Activated CD4-positive, alpha-beta T cell treated with anti-CD3 and anti-CD28 coated beads, Interleukin-2, amount 10 ng/mL, durations not matched to agents 7 days and 5 days (primary cell): Measurements from ENCODE around the gene GFRAL. TPM values are rescaled to one million over a fixed set of nuclear protein-coding genes. Genes with fewer than 3 reads are reported as not detected.

Experiments used
- CTCF ChIA-PET: fragments of 350-600 bp; sonication (Branson Sonifier 250); formaldehyde crosslinking; loops from one replicate; lab custom pipeline; 2021; ENCODE audit warnings: antibody characterized with exemption; lab: Charles Lee
- POLR2A ChIA-PET: fragments of 350-600 bp; sonication (Branson Sonifier 250); formaldehyde crosslinking; loops from one replicate; lab custom pipeline; 2021; ENCODE audit warnings: antibody characterized with exemption; lab: Charles Lee
- DNase-seq: peaks from one replicate; pipeline ENCODE4 v3.0.0-alpha.2; 2020
- H3K27ac Mint-ChIP-seq: one replicate; pipeline ENCODE4 v1.8.0; 2021; ENCODE audit warnings: mild to moderate bottlenecking, moderate library complexity, mixed read lengths
- H3K27me3 Mint-ChIP-seq: one replicate; pipeline ENCODE4 v1.8.0; 2021; ENCODE audit warnings: mixed read lengths
- H3K36me3 Mint-ChIP-seq: one replicate; pipeline ENCODE4 v1.8.0; 2021; ENCODE audit warnings: low read depth, mixed read lengths
- H3K4me1 Mint-ChIP-seq: one replicate; pipeline ENCODE4 v1.8.0; 2021; ENCODE audit warnings: mixed read lengths
- H3K4me3 Mint-ChIP-seq: one replicate; pipeline ENCODE4 v1.8.0; 2021; ENCODE audit warnings: mild to moderate bottlenecking, moderate library complexity, mixed read lengths
- H3K9me3 Mint-ChIP-seq: one replicate; pipeline ENCODE4 v1.8.0; 2021; ENCODE audit warnings: mixed read lengths
- total RNA-seq, 2 experiments: library from RNA; stranded (reverse); gene quantifications; one replicate each; pipeline ENCODE4 v1.2.3, GENCODE V29; 2021

The GFRAL gene
- total RNA-seq, 2 experiments from 2014 or later = not detected

DNA sequence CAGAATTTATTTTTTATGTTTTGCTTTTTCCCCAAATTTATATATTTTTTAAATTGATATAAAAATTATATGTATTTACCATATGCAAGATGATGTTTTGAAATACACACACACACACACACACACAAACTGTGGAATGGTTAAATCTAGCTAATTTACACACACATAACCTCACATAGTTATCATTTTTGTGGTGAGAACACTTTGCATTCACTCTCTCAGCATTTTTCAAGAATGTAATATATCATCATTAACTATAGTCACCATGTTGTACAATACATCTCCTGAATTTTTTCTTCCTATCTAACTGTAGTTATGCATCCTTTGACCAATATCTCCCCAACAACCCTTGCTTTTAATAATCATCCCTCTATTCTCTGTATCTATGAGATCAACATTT is 52.2 kb downstream of the GFRAL start:
- H3K4me3 Mint-ChIP-seq = no peak overlapping the region
- H3K4me1 Mint-ChIP-seq = no peaks in the 10 kb centered on the region
- DNase-seq = no peak
- H3K27ac Mint-ChIP-seq = no peak overlapping the region
- no peaks in the 10 kb centered on the region for H3K36me3 Mint-ChIP-seq
- no peaks in the 10 kb centered on the region for H3K9me3 Mint-ChIP-seq
- ChIA-PET CTCF (no interaction called here), POLR2A (no interaction called here)
- no peaks in the 10 kb centered on the region for H3K27me3 Mint-ChIP-seq

- Mint-ChIP-seq H3K4me1 (no peaks in the 10 kb centered on the region), H3K27ac (no peak overlapping the region), H3K36me3 (no peaks in the 10 kb centered on the region), H3K4me3 (no peak overlapping the region), H3K9me3 (no peaks in the 10 kb centered on the region), H3K27me3 (no peaks in the 10 kb centered on the region)
- no peak for DNase-seq
- ChIA-PET CTCF (no interaction called here), POLR2A (no interaction called here)
Measured at GRCh38 chr6:55379895-55380294, 52.6 kb downstream of the GFRAL start.

DNA sequence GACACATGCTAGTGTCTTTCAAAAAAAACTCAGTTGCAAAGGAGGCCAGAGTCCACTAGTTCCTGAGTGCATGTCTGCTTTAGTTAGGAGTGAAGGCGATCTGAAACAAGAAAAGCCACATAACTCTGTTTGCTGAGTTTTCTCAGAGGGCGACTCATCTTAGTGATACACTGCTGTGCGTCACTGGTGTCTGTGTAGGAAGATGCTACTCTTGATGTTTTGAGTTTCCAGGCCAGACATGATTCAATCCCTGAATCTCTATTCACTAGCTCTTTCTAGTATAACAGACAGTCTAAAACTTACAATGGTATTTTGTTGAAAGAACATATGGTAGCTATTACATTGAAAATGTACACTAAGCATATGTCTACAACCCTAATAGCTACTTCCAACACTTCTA is 60.9 kb downstream of the GFRAL start:
- no peak overlapping the region for H3K4me3 Mint-ChIP-seq
- no peak for DNase-seq
- CTCF ChIA-PET = no interaction called here
- no peak overlapping the region for H3K27ac Mint-ChIP-seq
- H3K9me3 Mint-ChIP-seq = no peaks in the 10 kb centered on the region
- POLR2A ChIA-PET = no interaction called here
- H3K27me3 Mint-ChIP-seq = no peaks in the 10 kb centered on the region
- no peaks in the 10 kb centered on the region for H3K36me3 Mint-ChIP-seq
- H3K4me1 Mint-ChIP-seq = no peaks in the 10 kb centered on the region

DNA sequence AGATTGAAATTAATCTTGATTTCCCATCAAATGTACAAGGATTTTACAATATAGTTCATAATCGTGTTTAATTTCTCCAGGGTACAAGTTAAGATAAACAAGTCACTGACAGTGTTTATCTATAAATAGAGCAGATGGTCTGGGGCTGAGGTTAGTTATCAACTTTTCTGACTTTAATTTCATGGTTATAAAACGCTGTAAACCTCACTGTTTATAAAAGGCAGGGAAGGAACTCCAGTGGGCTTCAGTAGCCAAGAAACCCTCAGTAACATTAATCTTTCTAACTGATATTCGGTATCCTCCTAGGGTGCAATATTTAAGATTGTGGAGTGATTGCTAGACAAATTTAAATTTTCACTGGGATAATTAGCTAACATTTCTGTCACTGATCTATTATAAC is 68.6 kb downstream of the GFRAL start:
- ChIA-PET CTCF (no interaction called here), POLR2A (no interaction called here)
- Mint-ChIP-seq H3K27ac (no peak overlapping the region), H3K27me3 (no peaks in the 10 kb centered on the region), H3K36me3 (no peaks in the 10 kb centered on the region), H3K9me3 (no peaks in the 10 kb centered on the region), H3K4me3 (no peak overlapping the region), H3K4me1 (no peaks in the 10 kb centered on the region)
- no peak for DNase-seq

DNA sequence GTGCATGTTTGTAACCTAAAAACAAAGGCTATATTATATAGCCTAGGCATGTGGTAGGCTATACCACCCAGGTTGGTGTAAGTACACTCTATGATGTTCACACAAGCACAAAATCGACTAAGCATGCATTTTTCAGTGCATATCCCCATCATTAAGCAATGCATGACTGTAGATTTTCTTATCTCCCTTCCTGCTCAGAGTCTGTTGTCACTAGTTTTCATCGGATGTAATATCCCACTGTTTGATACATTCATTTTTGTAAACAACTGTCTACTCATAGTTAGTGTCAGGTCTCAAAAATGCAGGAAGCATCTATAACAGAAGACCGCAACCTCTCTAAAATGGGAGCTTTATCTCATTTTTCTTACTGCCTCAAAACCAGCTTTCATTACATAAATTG is 70.7 kb downstream of the GFRAL start:
- POLR2A ChIA-PET = no interaction called here
- no peaks in the 10 kb centered on the region for H3K4me1 Mint-ChIP-seq
- no peak overlapping the region for H3K4me3 Mint-ChIP-seq
- H3K9me3 Mint-ChIP-seq = no peaks in the 10 kb centered on the region
- no peaks in the 10 kb centered on the region for H3K27me3 Mint-ChIP-seq
- CTCF ChIA-PET = no interaction called here
- no peak for DNase-seq
- H3K36me3 Mint-ChIP-seq = no peaks in the 10 kb centered on the region
- H3K27ac Mint-ChIP-seq = no peak overlapping the region

DNA sequence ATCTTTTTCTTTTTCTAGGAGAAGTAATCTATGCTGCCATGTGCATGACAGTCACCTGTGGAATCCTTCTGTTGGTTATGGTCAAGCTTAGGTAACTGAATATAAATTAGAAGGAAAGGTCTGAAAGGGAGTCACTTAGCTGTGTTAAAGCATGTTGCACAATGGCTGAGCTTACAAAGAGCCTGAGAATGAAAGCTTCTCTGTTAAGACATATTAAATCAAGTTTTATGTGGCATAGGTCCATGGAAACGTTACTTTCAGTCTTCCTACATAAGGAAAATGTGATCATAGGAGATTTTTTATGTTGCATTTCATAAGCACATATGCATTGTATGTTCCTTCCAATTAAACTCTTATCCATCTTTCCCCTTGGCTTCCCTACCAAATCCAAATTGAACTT is 72.1 kb downstream of the GFRAL start:
- DNase-seq = no peak
- CTCF ChIA-PET = no interaction called here

DNA sequence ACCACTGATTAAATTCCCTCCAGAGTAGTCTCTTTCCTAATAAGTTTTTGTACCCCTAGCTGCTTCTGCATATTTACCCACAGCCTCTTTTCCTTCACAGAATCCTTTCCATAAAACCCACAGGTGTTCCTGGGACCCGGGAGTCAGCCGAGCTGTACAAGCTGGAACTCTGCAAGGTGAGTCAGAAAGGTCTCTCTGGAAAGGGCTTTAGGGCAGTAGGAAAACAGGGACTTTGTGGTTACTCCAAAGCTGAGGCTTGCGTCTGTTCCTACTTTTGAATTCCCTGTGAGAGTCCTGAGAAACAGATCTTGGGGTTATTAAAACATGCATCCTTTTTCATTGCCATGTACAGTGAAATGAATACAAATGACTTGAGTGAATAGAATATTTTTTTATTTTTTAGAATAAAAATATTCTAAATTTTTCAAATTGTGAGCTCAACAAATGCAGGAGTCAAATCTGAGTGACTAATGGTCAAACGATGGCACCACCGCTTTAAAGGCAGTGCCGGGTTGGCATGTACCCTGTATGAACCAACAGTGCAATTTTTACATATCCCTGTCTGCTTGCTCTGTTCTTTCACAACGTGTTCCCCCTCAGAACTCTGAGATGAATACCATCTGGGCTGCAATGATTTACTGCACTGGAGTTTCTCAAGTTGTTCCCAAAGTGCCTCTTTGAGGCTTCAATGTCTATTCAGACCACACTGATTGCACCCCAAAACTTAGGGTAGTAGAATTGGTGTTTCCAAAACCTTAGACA is 78.4 kb downstream of the GFRAL start:
- Mint-ChIP-seq H3K27ac (no peak overlapping the region), H3K9me3 (peaks cover 2% of the 10 kb centered on the region), H3K4me3 (no peak overlapping the region), H3K36me3 (no peaks in the 10 kb centered on the region), H3K4me1 (no peaks in the 10 kb centered on the region), H3K27me3 (no peaks in the 10 kb centered on the region)
- DNase-seq = no peak
- POLR2A ChIA-PET = no interaction called here
- CTCF ChIA-PET = no interaction called here

More for the DNA sequence above, 72.1 kb downstream of the GFRAL start:
- POLR2A ChIA-PET = no interaction called here
- no peak overlapping the region for H3K4me3 Mint-ChIP-seq
- no peaks in the 10 kb centered on the region for H3K27me3 Mint-ChIP-seq
- H3K9me3 Mint-ChIP-seq = no peaks in the 10 kb centered on the region
- no peaks in the 10 kb centered on the region for H3K4me1 Mint-ChIP-seq
- H3K36me3 Mint-ChIP-seq = no peaks in the 10 kb centered on the region
- no peak overlapping the region for H3K27ac Mint-ChIP-seq

GRCh38 chr6:55410674-55411073 is 83.4 kb downstream of the GFRAL start:
- ChIA-PET POLR2A (no interaction called here), CTCF (no interaction called here)
- Mint-ChIP-seq H3K36me3 (no peaks in the 10 kb centered on the region), H3K9me3 (peaks cover 3% of the 10 kb centered on the region), H3K27me3 (no peaks in the 10 kb centered on the region), H3K4me1 (no peaks in the 10 kb centered on the region), H3K4me3 (no peak overlapping the region), H3K27ac (no peak overlapping the region)
- no peak for DNase-seq

GRCh38 chr6:55423933-55424332 is 96.7 kb downstream of the GFRAL start:
- CTCF ChIA-PET = no interaction called here
- no peaks in the 10 kb centered on the region for H3K9me3 Mint-ChIP-seq
- H3K27ac Mint-ChIP-seq = no peak overlapping the region
- H3K4me1 Mint-ChIP-seq = no peaks in the 10 kb centered on the region
- no peak overlapping the region for H3K4me3 Mint-ChIP-seq
- no peak for DNase-seq
- H3K36me3 Mint-ChIP-seq = no peaks in the 10 kb centered on the region
- H3K27me3 Mint-ChIP-seq = no peaks in the 10 kb centered on the region
- POLR2A ChIA-PET = no interaction called here

DNA sequence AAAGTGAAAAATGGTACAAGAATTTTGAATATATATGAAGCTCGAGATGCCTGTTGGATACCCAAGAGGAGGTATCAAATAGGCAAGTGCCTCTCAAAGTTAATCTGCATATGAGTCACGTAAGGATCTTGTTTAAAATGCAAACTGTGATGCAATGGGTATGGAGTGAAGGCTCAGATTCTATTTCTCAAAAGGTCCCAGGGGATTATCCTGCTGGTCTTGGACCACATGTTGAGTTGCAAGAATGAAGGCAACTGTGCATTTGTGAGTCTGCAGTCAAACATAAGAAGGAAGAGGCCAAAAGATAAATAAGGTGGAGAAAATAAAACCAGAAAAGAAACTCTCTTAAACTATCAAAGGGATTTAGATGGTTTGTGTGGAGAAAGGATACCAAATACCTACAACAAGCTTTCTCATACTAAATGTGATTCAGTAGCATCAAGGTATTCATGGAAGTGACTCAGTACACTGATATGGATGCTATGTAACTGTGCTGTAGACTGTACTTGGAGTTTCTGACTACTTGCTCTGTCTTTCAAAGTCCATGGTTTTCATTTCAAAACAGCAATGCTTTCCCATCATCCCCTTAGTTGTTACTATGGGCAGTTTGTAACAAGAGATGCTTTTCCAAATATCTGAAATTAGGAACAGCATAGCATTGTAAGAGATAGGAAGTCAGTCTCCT is 106.3 kb downstream of the GFRAL start:
- ChIA-PET CTCF (no interaction called here), POLR2A (no interaction called here)
- Mint-ChIP-seq H3K27ac (no peak overlapping the region), H3K4me3 (no peak overlapping the region), H3K36me3 (no peaks in the 10 kb centered on the region), H3K4me1 (no peaks in the 10 kb centered on the region), H3K9me3 (no peaks in the 10 kb centered on the region), H3K27me3 (no peaks in the 10 kb centered on the region)
- no peak for DNase-seq

GRCh38 chr6:55437141-55437540 is 109.9 kb downstream of the GFRAL start:
- H3K36me3 Mint-ChIP-seq = no peaks in the 10 kb centered on the region
- no peak overlapping the region for H3K27ac Mint-ChIP-seq
- no peaks in the 10 kb centered on the region for H3K4me1 Mint-ChIP-seq
- H3K4me3 Mint-ChIP-seq = no peak overlapping the region
- ChIA-PET CTCF (no interaction called here), POLR2A (no interaction called here)
- DNase-seq = no peak
- H3K27me3 Mint-ChIP-seq = no peaks in the 10 kb centered on the region
- no peaks in the 10 kb centered on the region for H3K9me3 Mint-ChIP-seq

GRCh38 chr6:55438203-55438602 is 110.9 kb downstream of the GFRAL start:
- H3K4me1 Mint-ChIP-seq = no peaks in the 10 kb centered on the region
- POLR2A ChIA-PET = no interaction called here
- no peaks in the 10 kb centered on the region for H3K9me3 Mint-ChIP-seq
- no peaks in the 10 kb centered on the region for H3K27me3 Mint-ChIP-seq
- DNase-seq = no peak
- H3K27ac Mint-ChIP-seq = no peak overlapping the region
- no peaks in the 10 kb centered on the region for H3K36me3 Mint-ChIP-seq
- no peak overlapping the region for H3K4me3 Mint-ChIP-seq
- CTCF ChIA-PET = no interaction called here

DNA sequence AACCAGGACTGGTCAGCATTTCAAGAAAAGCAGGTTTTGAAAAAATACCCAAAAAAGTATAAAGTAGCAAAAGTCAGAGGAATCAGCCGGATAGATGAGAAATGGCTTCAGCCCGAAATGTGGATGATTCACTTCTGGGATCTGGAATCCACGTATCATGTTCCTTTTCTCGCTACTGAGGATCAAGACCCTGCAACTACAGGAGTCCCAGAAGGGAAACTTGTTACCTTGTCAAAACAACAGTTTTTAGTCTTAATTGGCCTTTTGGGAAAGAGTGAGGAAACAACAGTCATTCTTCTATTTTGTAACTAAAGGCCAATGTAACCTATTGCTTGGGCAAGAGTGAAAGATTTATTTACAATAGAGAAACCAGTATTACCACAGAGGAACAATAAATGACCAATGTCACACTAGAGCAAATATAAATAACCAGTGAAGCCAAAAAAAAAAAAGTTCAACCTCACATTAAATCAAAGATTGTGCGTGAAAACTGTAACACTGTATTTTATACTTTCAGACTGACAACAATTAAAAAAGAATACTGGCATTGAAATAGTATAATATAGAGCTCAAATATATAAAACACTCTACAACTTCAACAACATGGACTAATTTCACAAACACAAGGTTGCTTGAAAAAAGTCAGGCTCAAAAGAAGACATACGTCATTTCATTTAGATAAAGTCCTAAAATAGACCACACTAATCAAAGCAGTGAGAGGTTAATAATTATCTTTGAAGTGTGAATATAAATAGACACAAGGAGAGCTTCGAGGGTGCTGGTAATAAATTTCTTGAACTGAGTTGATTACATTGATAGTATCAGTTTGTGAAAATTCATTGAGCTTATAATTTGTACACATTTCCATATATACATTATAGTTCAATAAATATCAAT is 116.2 kb downstream of the GFRAL start:
- no peak for DNase-seq
- ChIA-PET CTCF (no interaction called here), POLR2A (no interaction called here)
- Mint-ChIP-seq H3K36me3 (no peaks in the 10 kb centered on the region), H3K4me3 (no peak overlapping the region), H3K27ac (no peak overlapping the region), H3K9me3 (no peaks in the 10 kb centered on the region), H3K4me1 (no peaks in the 10 kb centered on the region), H3K27me3 (no peaks in the 10 kb centered on the region)
